ENCODE data around the gene MYO1G.

GRCh38 chr7:44999245-45000092 lies 20.7 kb upstream of the MYO1G start:
- TF ChIP-seq CTCF (IDR thresholded peaks at IDR 0.05) (peak in 1 of 6 experiments; percentile 13), POLR2A (IDR thresholded peaks at IDR 0.05) (peak in 1 of 4 donors; percentile 22)

Data from esophagus squamous epithelium (tissue), 4 donors.